Ovary (tissue), 3 donors: ENCODE results near the gene SLC25A25.

Source experiments
- CTCF ChIP-seq, 3 donors: fragments of 450-650 bp in 2 of 3; fragments of 200-600 bp in 1 of 3; IDR thresholded peaks; one replicate each; pipeline versions ENCODE4 v1.5.1 to v1.8.0; 2016 to 2022; ENCODE audit warnings: antibody characterized with exemption in 3 of 3, mild to moderate bottlenecking in 1 of 3
- EP300 ChIP-seq: sonication (generic); formaldehyde crosslinking; IDR thresholded peaks from one replicate; pipeline ENCODE4 v1.6.1; 2017; ENCODE audit warnings: antibody characterized with exemption
- donor health status: DM: no; HTN: no; CAD: no.

GRCh38 chr9:128026773-128027541 lies 41.1 kb upstream of the SLC25A25 start:
- TF ChIP-seq CTCF (IDR thresholded peaks at IDR 0.05): no peak
- no peak for TF ChIP-seq EP300
